Mononuclear cell (primary cell): ENCODE data around the gene SERINC1. TPM values are rescaled to one million over a fixed set of nuclear protein-coding genes. Genes with fewer than 3 reads are reported as not detected.
"Not testable (repeated sequence)": the region's sequence is repeated elsewhere in the genome, so short reads cannot be mapped to it uniquely, and the experiment has no call there.

Experiments used
- H3K27me3 ChIP-seq: 2 replicates; pipeline ENCODE4 v1.6.0; 2011; ENCODE audit warnings: low read length, control low read depth; ENCODE audit not compliant: insufficient read depth
- H3K4me1 ChIP-seq: 2 replicates; pipeline ENCODE4 v1.5.1; 2011; ENCODE audit warnings: mild to moderate bottlenecking, low read length, control low read depth; ENCODE audit not compliant: insufficient read depth
- H3K4me3 ChIP-seq: 2 replicates; pipeline ENCODE4 v1.5.1; 2011; ENCODE audit warnings: mild to moderate bottlenecking, low read length, moderate library complexity
- H3K9me3 ChIP-seq: 2 replicates; pipeline ENCODE4 v1.5.1; 2011; ENCODE audit warnings: low read depth, mild to moderate bottlenecking, control low read depth, low read length
- total RNA-seq: library from RNA; depleted of rRNA; stranded (reverse); fragments of >200 nt; gene quantifications from one replicate; pipeline ENCODE4 v1.2.3, GENCODE V29; 2012

SERINC1 gene
- total RNA-seq, 1 donor: 306 TPM

GRCh38 chr6:122458087-122458486, 13.5 kb downstream of the SERINC1 start:
- Histone ChIP-seq H3K4me1 (peaks cover 22% of the 10 kb centered on the region), H3K9me3 (no peaks in the 10 kb centered on the region)

GRCh38 chr6:122455116-122455515, 16.5 kb downstream of the SERINC1 start:
- H3K4me1 ChIP-seq: peaks cover 14% of the 10 kb centered on the region
- H3K27me3 ChIP-seq, H3K4me3 ChIP-seq, H3K9me3 ChIP-seq: not testable (repeated sequence)

More at GRCh38 chr6:122458087-122458486, 13.5 kb downstream of the SERINC1 start:
- no peaks in the 10 kb centered on the region for H3K27me3 ChIP-seq
- no peak overlapping the region for H3K4me3 ChIP-seq

- Histone ChIP-seq H3K4me3 (no peak overlapping the region), H3K9me3 (no peaks in the 10 kb centered on the region), H3K27me3 (no peaks in the 10 kb centered on the region), H3K4me1 (peaks cover 10% of the 10 kb centered on the region)
Measured at GRCh38 chr6:122454673-122455072, 16.9 kb downstream of the SERINC1 start.

GRCh38 chr6:122452509-122452908, 19.1 kb downstream of the SERINC1 start:
- no peaks in the 10 kb centered on the region for H3K27me3 ChIP-seq

GRCh38 chr6:122449069-122449468, 22.5 kb downstream of the SERINC1 start:
- H3K9me3 ChIP-seq: no peaks in the 10 kb centered on the region
- no peaks in the 10 kb centered on the region for H3K4me1 ChIP-seq
- H3K4me3 ChIP-seq: no peak overlapping the region
- H3K27me3 ChIP-seq: no peaks in the 10 kb centered on the region

More at GRCh38 chr6:122452509-122452908, 19.1 kb downstream of the SERINC1 start:
- H3K4me3 ChIP-seq: no peak overlapping the region
- peaks cover 5% of the 10 kb centered on the region for H3K4me1 ChIP-seq
- H3K9me3 ChIP-seq: no peaks in the 10 kb centered on the region

- Histone ChIP-seq H3K9me3 (no peaks in the 10 kb centered on the region), H3K4me3 (no peak overlapping the region), H3K27me3 (no peaks in the 10 kb centered on the region), H3K4me1 (no peaks in the 10 kb centered on the region)
Measured at GRCh38 chr6:122445274-122445673, 26.3 kb downstream of the SERINC1 start.

- no peak overlapping the region for H3K4me3 ChIP-seq
- peaks cover 13% of the 10 kb centered on the region for H3K9me3 ChIP-seq
- no peaks in the 10 kb centered on the region for H3K27me3 ChIP-seq
- H3K4me1 ChIP-seq: no peaks in the 10 kb centered on the region
Measured at GRCh38 chr6:122438975-122439374, 32.6 kb downstream of the SERINC1 start.

- H3K27me3 ChIP-seq: no peaks in the 10 kb centered on the region
- no peaks in the 10 kb centered on the region for H3K9me3 ChIP-seq
- no peaks in the 10 kb centered on the region for H3K4me1 ChIP-seq
- H3K4me3 ChIP-seq: no peak overlapping the region
Measured at GRCh38 chr6:122432816-122433215, 38.8 kb downstream of the SERINC1 start.

- Histone ChIP-seq H3K4me1 (no peaks in the 10 kb centered on the region), H3K27me3 (no peaks in the 10 kb centered on the region), H3K4me3 (no peak overlapping the region), H3K9me3 (no peaks in the 10 kb centered on the region)
Measured at GRCh38 chr6:122431780-122432179, 39.8 kb downstream of the SERINC1 start.

GRCh38 chr6:122429323-122429722, 42.3 kb downstream of the SERINC1 start:
- no peak overlapping the region for H3K4me3 ChIP-seq
- H3K4me1 ChIP-seq: no peaks in the 10 kb centered on the region
- H3K9me3 ChIP-seq: no peaks in the 10 kb centered on the region
- H3K27me3 ChIP-seq: no peaks in the 10 kb centered on the region

GRCh38 chr6:122428781-122429180, 42.8 kb downstream of the SERINC1 start:
- Histone ChIP-seq H3K4me1 (no peaks in the 10 kb centered on the region), H3K9me3 (no peaks in the 10 kb centered on the region), H3K27me3 (no peaks in the 10 kb centered on the region), H3K4me3 (no peak overlapping the region)

- H3K4me3 ChIP-seq: no peak overlapping the region
- H3K27me3 ChIP-seq: no peaks in the 10 kb centered on the region
- no peaks in the 10 kb centered on the region for H3K9me3 ChIP-seq
- no peaks in the 10 kb centered on the region for H3K4me1 ChIP-seq
Measured at GRCh38 chr6:122426597-122426996, 45.0 kb downstream of the SERINC1 start.

GRCh38 chr6:122423734-122424133, 47.9 kb downstream of the SERINC1 start:
- Histone ChIP-seq H3K4me1 (no peaks in the 10 kb centered on the region), H3K27me3 (no peaks in the 10 kb centered on the region), H3K9me3 (no peaks in the 10 kb centered on the region), H3K4me3 (no peak overlapping the region)

- H3K4me3 ChIP-seq: no peak overlapping the region
- H3K9me3 ChIP-seq: no peaks in the 10 kb centered on the region
- no peaks in the 10 kb centered on the region for H3K4me1 ChIP-seq
- no peaks in the 10 kb centered on the region for H3K27me3 ChIP-seq
Measured at GRCh38 chr6:122422614-122423267, 48.9 kb downstream of the SERINC1 start.

- H3K27me3 ChIP-seq: no peaks in the 10 kb centered on the region
- no peak overlapping the region for H3K4me3 ChIP-seq
- no peaks in the 10 kb centered on the region for H3K4me1 ChIP-seq
Measured at GRCh38 chr6:122422003-122422402, 49.6 kb downstream of the SERINC1 start.

GRCh38 chr6:122416825-122417224, 54.8 kb downstream of the SERINC1 start:
- H3K9me3 ChIP-seq: no peaks in the 10 kb centered on the region
- H3K4me3 ChIP-seq: no peak overlapping the region
- H3K4me1 ChIP-seq: no peaks in the 10 kb centered on the region
- no peaks in the 10 kb centered on the region for H3K27me3 ChIP-seq

More at GRCh38 chr6:122422003-122422402, 49.6 kb downstream of the SERINC1 start:
- no peaks in the 10 kb centered on the region for H3K9me3 ChIP-seq
